Body of pancreas (tissue), 4 donors: Measurements from ENCODE around the gene PALM. TPM values are rescaled to one million over a fixed set of nuclear protein-coding genes. Genes with fewer than 3 reads are reported as not detected.
"Not testable (repeated sequence)": the region's sequence is repeated elsewhere in the genome, so short reads cannot be mapped to it uniquely, and the experiment has no call there.

ENCODE experiments used
- ATAC-seq: fragments of 150-250 bp; one replicate; pipeline ENCODE4 v1.9.1; 2016
- DNase-seq, 4 donors: peaks; one replicate each; pipeline ENCODE4 v3.0.0-alpha.2; 2019
- H3K27ac ChIP-seq, 4 donors: fragments of 200-600 bp; sonication (generic); 1 replicate in 3 of 4; 2 replicates in 1 of 4; pipeline versions ENCODE4 v1.5.1 to v1.6.1; 2016 to 2019; ENCODE audit warnings: mild to moderate bottlenecking in 1 of 4, mixed read lengths in 1 of 4, moderate library complexity in 1 of 4
- H3K27me3 ChIP-seq, 2 donors: fragments of 200-600 bp; sonication (generic); one replicate each; pipeline ENCODE4 v1.6.0; 2016; ENCODE audit warnings: mild to moderate bottlenecking in 1 of 2
- H3K36me3 ChIP-seq, 2 donors: fragments of 200-600 bp; sonication (generic); replicated peaks in 1 of 2; 2 replicates each; pipeline ENCODE4 v1.5.1; 2016; ENCODE audit warnings: low read depth in 2 of 2; ENCODE audit not compliant: insufficient read depth in 1 of 2
- H3K4me1 ChIP-seq: fragments of 200-600 bp; sonication (generic); one replicate; pipeline ENCODE4 v1.6.0; 2016
- H3K4me3 ChIP-seq, 2 donors: fragments of 200-600 bp; sonication (generic); 1 replicate in 1 of 2; 2 replicates in 1 of 2; pipeline ENCODE4 v1.5.1; 2016 to 2019
- H3K9me3 ChIP-seq, 3 donors: fragments of 200-600 bp; sonication (generic); 1 replicate in 2 of 3; 2 replicates in 1 of 3; pipeline ENCODE4 v1.5.1; 2016
- CTCF ChIP-seq, 7 experiments: fragments of 450-650 bp in 4 of 7; fragments of 200-600 bp in 3 of 7; sonication (generic) in 3 of 7; IDR thresholded peaks; one replicate each; pipeline ENCODE4 v1.5.1; 2016 to 2019; ENCODE audit warnings: antibody characterized with exemption in 7 of 7
- POLR2A ChIP-seq, 3 donors: fragments of 450-650 bp; IDR thresholded peaks; one replicate each; pipeline ENCODE4 v1.6.1; 2016; ENCODE audit warnings: antibody characterized with exemption in 3 of 3, mild to moderate bottlenecking in 2 of 3
- WGBS, 2 donors: methylation state at CpG; one replicate each; pipeline ENCODE4 v1.1.5; 2017; 5-methylcytosine and 5-hydroxymethylcytosine counted together
- intact Hi-C: fragments of 100-400 bp; cut with DNase I; formaldehyde crosslinking; loops from one replicate; pipeline ENCODE4 v1.15.1; 2023
- total RNA-seq, 2 donors: library from RNA; depleted of rRNA; stranded (reverse); fragments of >200 nt; gene quantifications; one replicate each; pipeline ENCODE4 v1.1.0, GENCODE V29; 2016

Gene PALM
- total RNA-seq, 2 donors from 2014 or later, result 14.8 to 32.6 TPM

GRCh38 chr19:694481-695351, 14.0 kb upstream of the PALM start:
- no peak overlapping the region for H3K4me3 ChIP-seq
- DNase-seq, result no peak

GRCh38 chr19:695352-695949, 13.3 kb upstream of the PALM start, which contains the start of gene PRSS57:
Gene PRSS57, minus strand, starts transcription at chr19:695452. Its CDS starts 22 bp downstream, at chr19:695430.
- Histone ChIP-seq H3K4me3 (no peak within 1 kb of the TSS), H3K4me1 (no peaks in the 10 kb centered on the region), H3K36me3 (no peaks in the 10 kb centered on the region), H3K27me3 (no peaks in the 10 kb centered on the region), H3K9me3 (no peaks in the 10 kb centered on the region), H3K27ac (no peak within 1 kb of the TSS)
- intact Hi-C loops, result no loop called here
- DNase-seq (no peak), ATAC-seq (no peak)
- WGBS, 2 donors, result 42 to 56% methylated on average over 6 to 30 of the region's 31 CpGs
- TF ChIP-seq CTCF (IDR thresholded peaks at IDR 0.05) (no peak), POLR2A (IDR thresholded peaks at IDR 0.05) (no peak)

More at GRCh38 chr19:694481-695351, 14.0 kb upstream of the PALM start:
- no peak for ATAC-seq
- WGBS, 2 donors, result 35 to 36% methylated on average over 23 to 37 of the region's 41 CpGs
- TF ChIP-seq CTCF (IDR thresholded peaks at IDR 0.05) (no peak), POLR2A (IDR thresholded peaks at IDR 0.05) (no peak)
- Histone ChIP-seq H3K4me1 (no peaks in the 10 kb centered on the region), H3K27me3 (no peaks in the 10 kb centered on the region), H3K36me3 (no peaks in the 10 kb centered on the region), H3K9me3 (no peaks in the 10 kb centered on the region), H3K27ac (no peak overlapping the region)
- intact Hi-C loops, result no loop called here

GRCh38 chr19:698529-698928, 10.2 kb upstream of the PALM start:
- ATAC-seq, H3K9me3 ChIP-seq, intact Hi-C loops, H3K27ac ChIP-seq, H3K27me3 ChIP-seq, DNase-seq, H3K36me3 ChIP-seq, H3K4me1 ChIP-seq, H3K4me3 ChIP-seq: not testable (repeated sequence)
- 79 to 82% methylated on average over 15 of the region's 15 CpGs for WGBS, 2 donors

- ATAC-seq, H3K27ac ChIP-seq, H3K4me3 ChIP-seq, intact Hi-C loops, H3K27me3 ChIP-seq, H3K9me3 ChIP-seq, DNase-seq, H3K36me3 ChIP-seq, H3K4me1 ChIP-seq: not testable (repeated sequence)
- 69 to 92% methylated on average over 7 to 14 of the region's 14 CpGs for WGBS, 2 donors
Observed at GRCh38 chr19:699885-700284, 8.8 kb upstream of the PALM start.

GRCh38 chr19:702847-703246, 5.9 kb upstream of the PALM start:
- ATAC-seq, H3K4me1 ChIP-seq, DNase-seq, H3K4me3 ChIP-seq, H3K27ac ChIP-seq, H3K9me3 ChIP-seq, H3K36me3 ChIP-seq, H3K27me3 ChIP-seq, intact Hi-C loops: not testable (repeated sequence)
- WGBS, 2 donors, result 67 to 72% methylated on average over 6 of the region's 6 CpGs

GRCh38 chr19:703329-703650, 5.4 kb upstream of the PALM start:
- 43 to 47% methylated on average over 4 of the region's 4 CpGs for WGBS, 2 donors
- Histone ChIP-seq H3K4me1 (peaks cover 8% of the 10 kb centered on the region), H3K4me3 (no peak overlapping the region), H3K27ac (no peak overlapping the region), H3K36me3 (no peaks in the 10 kb centered on the region), H3K9me3 (no peaks in the 10 kb centered on the region), H3K27me3 (peaks cover 0 to 7% of the 10 kb centered on the region in 2 donors)
- ATAC-seq (no peak), DNase-seq (no peak)
- TF ChIP-seq CTCF (IDR thresholded peaks at IDR 0.05), result no peak
- TF ChIP-seq POLR2A (IDR thresholded peaks at IDR 0.05), result no peak
- intact Hi-C loops, result no loop called here
